Subcutaneous adipose tissue (tissue), 4 donors: ENCODE data around the gene CTBS. TPM values are rescaled to one million over a fixed set of nuclear protein-coding genes. Genes with fewer than 3 reads are reported as not detected.

ENCODE experiments used
- CTCF ChIP-seq: fragments of 450-650 bp; IDR thresholded peaks from one replicate; pipeline ENCODE4 v1.5.1; 2016; ENCODE audit warnings: low read depth, mild to moderate bottlenecking, control low read depth, antibody characterized with exemption, moderate library complexity
- total RNA-seq, 4 donors: library from RNA; depleted of rRNA; stranded (reverse); fragments of >200 nt; gene quantifications; one replicate each; pipeline ENCODE4 v1.1.0, GENCODE V29; 2016

CTBS gene
- total RNA-seq, 4 donors from 2014 or later: 13.0 to 26.5 (median 20.1) TPM

- no peak for TF ChIP-seq CTCF
Observed at GRCh38 chr1:84525779-84526178, 48.5 kb downstream of the CTBS start.

GRCh38 chr1:84524590-84524989 lies 49.6 kb downstream of the CTBS start:
- TF ChIP-seq CTCF: no peak

DNA sequence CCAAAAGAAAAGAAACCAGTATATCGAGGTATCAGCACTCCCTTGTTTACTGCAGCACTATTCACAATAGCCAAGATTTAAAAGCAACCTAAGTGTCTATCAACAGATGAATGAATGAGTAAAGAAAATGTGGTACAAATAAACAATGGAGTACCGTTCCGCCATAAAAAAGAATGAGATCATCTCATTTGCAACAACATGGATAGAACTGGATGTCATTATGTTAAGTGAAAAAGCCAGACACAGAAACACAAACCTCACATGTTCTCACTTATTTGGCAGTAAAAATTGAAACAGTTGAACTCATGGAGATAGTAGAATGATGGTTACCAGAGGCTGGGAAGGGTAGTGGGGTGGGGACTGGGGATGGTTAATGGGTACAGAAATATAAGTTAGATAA lies 63.6 kb downstream of the CTBS start:
- no peak for TF ChIP-seq CTCF

DNA sequence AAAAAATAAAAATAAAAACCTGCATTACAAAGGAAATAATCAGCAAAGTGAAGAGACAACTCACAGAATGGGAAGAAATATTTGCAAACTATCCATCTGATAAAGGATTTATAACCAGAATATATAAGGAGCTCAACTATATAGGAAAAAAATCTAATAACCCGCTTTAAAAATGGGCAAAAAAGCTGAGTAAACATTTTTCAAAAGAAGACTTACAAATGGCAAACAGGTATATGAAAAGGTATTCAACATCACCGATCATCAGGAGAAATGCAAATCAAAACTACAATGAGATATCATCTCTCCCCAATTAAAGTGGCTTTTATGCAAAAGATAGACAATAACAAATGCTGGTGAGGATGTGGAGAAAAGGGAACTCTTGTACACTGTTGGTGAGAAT lies 64.1 kb downstream of the CTBS start:
- no peak for TF ChIP-seq CTCF

DNA sequence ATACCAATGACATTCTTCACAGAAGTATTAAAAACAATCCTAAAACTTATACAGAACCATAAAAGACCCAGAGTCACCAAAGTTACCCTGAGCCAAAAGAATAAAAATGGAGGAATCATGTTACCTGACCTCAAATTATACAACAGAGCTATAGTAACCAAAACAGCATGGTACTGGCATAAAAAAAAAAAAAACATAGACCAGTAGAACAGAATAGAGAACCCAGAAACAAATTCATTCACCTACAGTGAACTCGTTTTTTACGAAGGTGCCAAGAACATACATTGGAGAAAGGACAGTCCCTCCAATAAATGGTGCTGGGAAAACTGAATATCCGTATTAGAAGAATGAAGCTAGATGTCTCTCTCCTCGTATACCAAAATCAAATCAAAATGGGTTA lies 65.2 kb downstream of the CTBS start:
- no peak for TF ChIP-seq CTCF

- no peak for TF ChIP-seq CTCF
Observed at GRCh38 chr1:84508510-84508909, 65.7 kb downstream of the CTBS start.

DNA sequence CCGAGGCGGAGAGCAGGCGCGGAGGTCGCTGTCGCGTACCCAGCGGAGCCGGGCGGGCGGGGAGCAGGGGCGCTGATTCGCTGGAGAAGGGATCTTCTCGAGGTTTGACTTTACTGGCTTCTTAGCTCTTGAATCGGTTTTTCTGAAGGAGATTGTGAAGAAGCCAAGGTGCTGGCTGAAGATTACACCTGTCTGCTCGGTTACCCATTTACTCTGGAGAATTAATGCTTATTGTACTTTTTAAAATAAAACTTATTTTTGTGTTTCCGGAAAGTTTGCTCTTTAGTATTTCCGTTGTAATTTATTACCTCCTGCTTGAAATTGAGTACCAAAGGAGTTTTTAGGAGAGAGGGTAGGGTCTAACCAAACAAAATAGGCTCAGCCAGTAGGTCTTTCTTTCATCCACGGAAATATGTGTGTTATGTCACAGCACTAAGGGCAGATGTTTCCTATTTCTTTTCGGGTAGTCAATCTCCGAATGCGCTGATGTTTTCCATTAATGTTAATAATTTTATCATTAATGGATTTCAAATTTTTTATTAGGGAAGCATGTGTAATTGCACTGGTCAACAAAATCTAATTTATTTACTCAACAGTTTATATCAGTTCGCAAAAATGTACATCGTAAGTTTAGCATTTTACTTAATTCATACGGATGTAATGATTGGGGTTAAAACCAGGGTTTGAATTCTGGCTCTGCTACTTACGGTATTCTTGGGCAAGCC lies 67.3 kb downstream of the CTBS start:
- TF ChIP-seq CTCF: no peak
